H9 (cell line): ENCODE results near the gene FBXL5. TPM values are rescaled to one million over a fixed set of nuclear protein-coding genes. Genes with fewer than 3 reads are reported as not detected.

ENCODE experiments used
- DNase-seq: peaks from one replicate; pipeline ENCODE4 v3.0.0-alpha.2; 2017
- H2AFZ ChIP-seq: one replicate; pipeline ENCODE4 v1.6.1; 2013; ENCODE audit warnings: mild to moderate bottlenecking, low read length, control low read depth, moderate library complexity
- H2AK5ac ChIP-seq: 2 replicates; pipeline ENCODE4 v1.6.1; 2013; ENCODE audit warnings: low read length, control low read depth, mixed read lengths; ENCODE audit not compliant: insufficient read length
- H2BK120ac ChIP-seq: one replicate; pipeline ENCODE4 v1.6.1; 2013; ENCODE audit warnings: low read depth, mild to moderate bottlenecking, low read length, control low read depth, inconsistent platforms; ENCODE audit not compliant: poor library complexity, severe bottlenecking
- H2BK12ac ChIP-seq: 2 replicates; pipeline ENCODE4 v1.6.1; 2013; ENCODE audit warnings: low read length, control low read depth, mixed read lengths, low read depth; ENCODE audit not compliant: insufficient read length
- H2BK15ac ChIP-seq: 2 replicates; pipeline ENCODE4 v1.6.1; 2013; ENCODE audit warnings: low read depth, low read length, control low read depth
- H2BK20ac ChIP-seq: one replicate; pipeline ENCODE4 v1.6.1; 2013; ENCODE audit warnings: low read depth, mild to moderate bottlenecking, low read length, control low read depth, inconsistent platforms; ENCODE audit not compliant: poor library complexity, severe bottlenecking
- H2BK5ac ChIP-seq: 2 replicates; pipeline ENCODE4 v1.6.1; 2013; ENCODE audit warnings: low read length, control low read depth, mixed read lengths; ENCODE audit not compliant: insufficient read length
- H3K14ac ChIP-seq: 2 replicates; pipeline ENCODE4 v1.6.1; 2013; ENCODE audit warnings: low read length, control low read depth; ENCODE audit not compliant: insufficient read depth
- H3K18ac ChIP-seq: 2 replicates; pipeline ENCODE4 v1.6.1; 2013; ENCODE audit warnings: low read depth, mild to moderate bottlenecking, mixed read lengths, low read length, control low read depth; ENCODE audit not compliant: insufficient read length
- H3K23ac ChIP-seq: 2 replicates; pipeline ENCODE4 v1.6.1; 2013; ENCODE audit warnings: low read length, control low read depth, mixed read lengths, low read depth; ENCODE audit not compliant: insufficient read length
- H3K23me2 ChIP-seq: 2 replicates; pipeline ENCODE4 v1.6.1; 2013; ENCODE audit warnings: low read depth, mild to moderate bottlenecking, mixed read lengths, low read length, control low read depth; ENCODE audit not compliant: insufficient read length, poor library complexity, severe bottlenecking
- H3K27ac ChIP-seq: 2 replicates; pipeline ENCODE4 v1.5.1; 2013; ENCODE audit warnings: low read length, control low read depth, mixed read lengths, low read depth; ENCODE audit not compliant: insufficient read length
- H3K27me3 ChIP-seq: 2 replicates; pipeline ENCODE4 v1.6.1; 2013; ENCODE audit warnings: low read length, control low read depth, inconsistent platforms; ENCODE audit not compliant: insufficient read depth
- H3K4ac ChIP-seq: 2 replicates; pipeline ENCODE4 v1.6.1; 2013; ENCODE audit warnings: low read depth, mild to moderate bottlenecking, control low read depth, inconsistent platforms, low read length, moderate library complexity
- H3K4me1 ChIP-seq: 2 replicates; pipeline ENCODE4 v1.6.1; 2013; ENCODE audit warnings: low read length, control low read depth, inconsistent platforms; ENCODE audit not compliant: insufficient read depth
- H3K4me2 ChIP-seq: 2 replicates; pipeline ENCODE4 v1.6.1; 2013; ENCODE audit warnings: low read length, control low read depth, mixed read lengths; ENCODE audit not compliant: insufficient read length, insufficient read depth
- H3K56ac ChIP-seq: 2 replicates; pipeline ENCODE4 v1.6.1; 2013; ENCODE audit warnings: low read depth, mild to moderate bottlenecking, mixed read lengths, low read length, control low read depth; ENCODE audit not compliant: insufficient read length
- H3K79me1 ChIP-seq: 2 replicates; pipeline ENCODE4 v1.6.1; 2013; ENCODE audit warnings: low read depth, mild to moderate bottlenecking, moderate library complexity, low read length, control low read depth, inconsistent platforms; ENCODE audit not compliant: insufficient read depth, poor library complexity, severe bottlenecking
- H3K79me2 ChIP-seq: 2 replicates; pipeline ENCODE4 v1.6.1; 2013; ENCODE audit warnings: low read length, control low read depth, inconsistent platforms; ENCODE audit not compliant: insufficient read depth
- H3K9ac ChIP-seq: 2 replicates; pipeline ENCODE4 v1.6.1; 2013; ENCODE audit warnings: low read length, control low read depth, mixed read lengths; ENCODE audit not compliant: insufficient read length; ENCODE audit errors: extremely low read depth
- H3K9me3 ChIP-seq: one replicate; pipeline ENCODE4 v1.6.1; 2013; ENCODE audit warnings: low read depth, low read length, inconsistent platforms; ENCODE audit not compliant: control insufficient read depth
- H3T11ph ChIP-seq: one replicate; pipeline ENCODE4 v1.6.1; 2013; ENCODE audit warnings: mild to moderate bottlenecking, low read length, control low read depth, inconsistent platforms
- H4K20me1 ChIP-seq: one replicate; pipeline ENCODE4 v1.6.1; 2013; ENCODE audit not compliant: control insufficient read depth, insufficient read length, insufficient read depth
- H4K5ac ChIP-seq: 2 replicates; pipeline ENCODE4 v1.6.1; 2013; ENCODE audit warnings: low read depth, mild to moderate bottlenecking, mixed read lengths, low read length, control low read depth; ENCODE audit not compliant: insufficient read length
- H4K8ac ChIP-seq: replicated peaks from 2 replicates; pipeline ENCODE4 v1.6.1; 2013; ENCODE audit warnings: low read length, control low read depth, mixed read lengths, low read depth; ENCODE audit not compliant: insufficient read length
- H4K91ac ChIP-seq: 2 replicates; pipeline ENCODE4 v1.6.1; 2013; ENCODE audit warnings: low read depth, mild to moderate bottlenecking, moderate library complexity, mixed read lengths, low read length, control low read depth; ENCODE audit not compliant: insufficient read length
- H3K27ac Mint-ChIP-seq, 3 experiments: 2 replicates in 2 of 3; 3 replicates in 1 of 3; pipeline ENCODE4 v1.8.0; 2020 to 2021; ENCODE audit warnings: mixed read lengths in 3 of 3, mild to moderate bottlenecking in 1 of 3, moderate library complexity in 1 of 3
- H3K27me3 Mint-ChIP-seq: 2 replicates; pipeline ENCODE4 v1.8.0; 2021; ENCODE audit warnings: low read depth, mild to moderate bottlenecking, moderate library complexity, mixed read lengths
- H3K36me3 Mint-ChIP-seq, 3 experiments: 2 replicates in 2 of 3; 3 replicates in 1 of 3; pipeline ENCODE4 v1.8.0; 2020 to 2021; ENCODE audit warnings: low read depth in 3 of 3, mixed read lengths in 3 of 3; ENCODE audit not compliant: insufficient read depth in 1 of 3
- H3K4me1 Mint-ChIP-seq, 2 experiments: 2 replicates each; pipeline ENCODE4 v1.8.0; 2020; ENCODE audit warnings: mixed read lengths in 2 of 2
- H3K4me3 Mint-ChIP-seq, 2 experiments: 2 replicates in 1 of 2; 3 replicates in 1 of 2; pipeline ENCODE4 v1.8.0; 2020 to 2021; ENCODE audit warnings: mild to moderate bottlenecking in 2 of 2, mixed read lengths in 2 of 2, moderate library complexity in 1 of 2
- H3K9me3 Mint-ChIP-seq, 2 experiments: 2 replicates in 1 of 2; 3 replicates in 1 of 2; pipeline ENCODE4 v1.8.0; 2020; ENCODE audit warnings: mild to moderate bottlenecking in 2 of 2, mixed read lengths in 2 of 2, moderate library complexity in 1 of 2
- WGBS: extraction: QIAGEN DNeasy Blood & Tissue Kit; methylation state at CpG from one replicate; pipeline ENCODE4 v1.1.7; 2013; ENCODE audit warnings: missing lambda C conversion rate, low lambda C conversion rate, mixed read lengths; ENCODE audit not compliant: insufficient read length; ENCODE audit errors: extremely low coverage; 5-methylcytosine and 5-hydroxymethylcytosine counted together
- total RNA-seq: library from RNA; stranded (reverse); gene quantifications from 2 replicates; pipeline ENCODE4 v1.2.1, GENCODE V29; 2021
- TF ChIP-seq, protein P1 (sequence below): fragments of 200-600 bp; sonication (generic); conservative IDR thresholded peaks from 3 replicates; pipeline ENCODE4 v1.8.0; 2021; ENCODE audit warnings: antibody characterized with exemption, mild to moderate bottlenecking

The FBXL5 gene
- total RNA-seq, 1 experiment from 2014 or later: 57.6 TPM

- no peak for DNase-seq
- Histone ChIP-seq H4K5ac (no peak overlapping the region), H3K23ac (no peak overlapping the region), H3K18ac (no peak overlapping the region), H3T11ph (no peak overlapping the region), H3K4me2 (peak overlapping the region; percentile 53), H3K23me2 (peaks cover 4% of the 10 kb centered on the region), H3K4me1 (peaks cover 7% of the 10 kb centered on the region; the same call in 1 of the 2 replicates), H2BK12ac (no peak overlapping the region), H3K9ac (peak overlapping the region; percentile 19), H3K79me1 (no peaks in the 10 kb centered on the region), H2BK20ac (no peak overlapping the region), H3K27ac (peak overlapping the region; percentile 71), H4K91ac (no peak overlapping the region), H3K14ac (no peak overlapping the region), H2AK5ac (no peak overlapping the region), H2BK15ac (no peak overlapping the region), H3K56ac (no peak overlapping the region), H2AFZ (no peak overlapping the region), H2BK5ac (no peak overlapping the region), H4K20me1 (no peaks in the 10 kb centered on the region), H3K79me2 (peaks cover 5% of the 10 kb centered on the region; the same call in 1 of the 2 replicates), H4K8ac (no peak overlapping the region), H3K27me3 (no peaks in the 10 kb centered on the region), H2BK120ac (no peak overlapping the region), H3K9me3 (no peaks in the 10 kb centered on the region), H3K4ac (no peak overlapping the region)
- peak overlapping the region; percentile 49 to 95 (median 91) for H3K27ac Mint-ChIP-seq
- H3K4me1 Mint-ChIP-seq: peaks cover 42% of the 10 kb centered on the region in 2 experiments
- WGBS: no CpG with 5 or more reads among the region's 1 CpG
- H3K9me3 Mint-ChIP-seq: no peaks in the 10 kb centered on the region
- peaks cover 21 to 37% (median 29%) of the 10 kb centered on the region in 3 experiments for H3K36me3 Mint-ChIP-seq
- TF ChIP-seq, protein P1, sequence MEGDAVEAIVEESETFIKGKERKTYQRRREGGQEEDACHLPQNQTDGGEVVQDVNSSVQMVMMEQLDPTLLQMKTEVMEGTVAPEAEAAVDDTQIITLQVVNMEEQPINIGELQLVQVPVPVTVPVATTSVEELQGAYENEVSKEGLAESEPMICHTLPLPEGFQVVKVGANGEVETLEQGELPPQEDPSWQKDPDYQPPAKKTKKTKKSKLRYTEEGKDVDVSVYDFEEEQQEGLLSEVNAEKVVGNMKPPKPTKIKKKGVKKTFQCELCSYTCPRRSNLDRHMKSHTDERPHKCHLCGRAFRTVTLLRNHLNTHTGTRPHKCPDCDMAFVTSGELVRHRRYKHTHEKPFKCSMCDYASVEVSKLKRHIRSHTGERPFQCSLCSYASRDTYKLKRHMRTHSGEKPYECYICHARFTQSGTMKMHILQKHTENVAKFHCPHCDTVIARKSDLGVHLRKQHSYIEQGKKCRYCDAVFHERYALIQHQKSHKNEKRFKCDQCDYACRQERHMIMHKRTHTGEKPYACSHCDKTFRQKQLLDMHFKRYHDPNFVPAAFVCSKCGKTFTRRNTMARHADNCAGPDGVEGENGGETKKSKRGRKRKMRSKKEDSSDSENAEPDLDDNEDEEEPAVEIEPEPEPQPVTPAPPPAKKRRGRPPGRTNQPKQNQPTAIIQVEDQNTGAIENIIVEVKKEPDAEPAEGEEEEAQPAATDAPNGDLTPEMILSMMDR: no peak
- H3K27me3 Mint-ChIP-seq: no peaks in the 10 kb centered on the region
- H3K4me3 Mint-ChIP-seq: peak overlapping the region in 1 of 2 experiments; percentile 14; a peak in 2 of 5 replicates
Observed at GRCh38 chr4:15684498-15684897, 29.3 kb upstream of the FBXL5 start.
